HUES6 (cell line): ENCODE results near the gene DES.
A peak's percentile ranks its signal among the peaks of the same experiment; 100 is the strongest.
"Not testable (repeated sequence)": the region's sequence is repeated elsewhere in the genome, so short reads cannot be mapped to it uniquely, and the experiment has no call there.

Source experiments
- H3K27ac ChIP-seq: 2 replicates; pipeline ENCODE4 v1.7.0; 2013; ENCODE audit warnings: low read depth, mild to moderate bottlenecking, low read length, inconsistent platforms
- H3K27me3 ChIP-seq: 2 replicates; pipeline ENCODE4 v1.6.1; 2013; ENCODE audit warnings: low read length; ENCODE audit not compliant: control insufficient read depth, insufficient read depth
- H3K36me3 ChIP-seq: 2 replicates; pipeline ENCODE4 v1.6.1; 2013; ENCODE audit warnings: low read length; ENCODE audit not compliant: control insufficient read depth, insufficient read depth
- H3K4me1 ChIP-seq: 2 replicates; pipeline ENCODE4 v1.6.1; 2013; ENCODE audit warnings: low read length; ENCODE audit not compliant: control insufficient read depth, insufficient read depth
- H3K4me3 ChIP-seq: 2 replicates; pipeline ENCODE4 v1.5.1; 2013; ENCODE audit warnings: low read depth, low read length
- H3K9ac ChIP-seq: one replicate; pipeline ENCODE4 v1.6.1; 2013; ENCODE audit warnings: mild to moderate bottlenecking, low read length
- H3K9me3 ChIP-seq: 2 replicates; pipeline ENCODE4 v1.6.1; 2013; ENCODE audit warnings: low read depth, low read length; ENCODE audit not compliant: control insufficient read depth, insufficient read depth

Gene DES

DNA sequence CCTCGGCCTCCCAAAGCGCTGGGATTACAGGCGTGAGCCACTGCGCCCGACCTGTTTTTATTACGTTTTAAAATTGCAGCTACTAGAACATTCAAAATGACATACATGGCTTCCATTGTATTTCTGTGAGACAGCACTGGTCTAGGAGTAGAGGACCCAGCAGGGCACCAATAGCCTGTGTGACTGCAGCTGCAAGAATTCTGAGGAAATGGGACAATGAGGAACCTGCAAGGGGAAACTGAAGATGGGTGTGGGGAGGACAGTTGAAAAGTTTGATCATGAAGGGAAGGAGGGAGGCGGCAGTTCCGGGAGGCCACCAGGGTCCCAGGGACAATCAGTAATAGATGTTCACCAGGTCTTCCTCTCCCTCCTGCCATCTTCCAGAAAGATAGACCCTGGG lies 16.6 kb upstream of the DES start:
- Histone ChIP-seq H3K27ac (no peak overlapping the region), H3K9ac (no peak overlapping the region), H3K9me3 (no peaks in the 10 kb centered on the region), H3K4me3 (no peak overlapping the region), H3K27me3 (no peaks in the 10 kb centered on the region), H3K4me1 (peaks cover 40% of the 10 kb centered on the region), H3K36me3 (no peaks in the 10 kb centered on the region)

DNA sequence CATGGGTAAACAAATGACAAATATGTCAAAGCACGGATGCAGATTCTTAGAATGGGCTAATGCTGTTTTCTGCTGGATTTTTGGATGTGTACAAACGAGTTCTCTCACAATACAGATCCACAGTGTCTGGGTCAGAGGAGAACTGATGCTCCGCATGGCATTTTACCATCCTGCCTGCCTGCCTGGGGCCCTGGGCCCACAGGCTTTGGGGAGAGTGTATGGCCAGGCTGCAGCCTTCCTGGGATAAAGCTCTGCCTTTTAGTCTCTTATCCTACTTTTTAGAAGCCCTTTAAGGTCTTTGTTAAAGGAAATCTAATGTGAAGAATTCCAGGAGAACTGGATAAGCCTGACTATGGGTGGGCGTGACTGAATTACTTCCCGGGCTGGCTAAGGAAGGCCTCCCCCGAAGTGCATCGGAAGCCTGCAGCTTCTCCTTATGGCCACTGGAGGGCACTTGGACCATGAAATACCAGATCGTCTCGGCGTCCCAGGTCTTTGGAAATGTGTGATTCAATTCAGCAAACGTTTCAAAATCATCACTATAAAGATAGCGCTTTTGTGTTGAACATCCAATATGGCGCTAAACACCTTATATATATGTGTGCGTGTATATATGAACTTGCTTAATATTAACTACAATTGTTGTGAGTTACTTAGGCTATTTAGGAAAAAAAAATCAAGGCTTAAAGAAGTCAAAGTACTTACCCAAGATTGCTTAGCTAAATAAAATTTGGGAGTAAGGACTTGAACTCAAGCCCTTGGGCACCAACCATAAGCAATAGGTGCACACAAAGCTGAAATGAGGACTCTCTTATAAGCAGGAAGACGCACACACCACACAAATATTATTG lies 15.3 kb upstream of the DES start:
- H3K9me3 ChIP-seq: no peaks in the 10 kb centered on the region
- H3K4me1 ChIP-seq: peaks cover 40% of the 10 kb centered on the region
- H3K36me3 ChIP-seq: no peaks in the 10 kb centered on the region

DNA sequence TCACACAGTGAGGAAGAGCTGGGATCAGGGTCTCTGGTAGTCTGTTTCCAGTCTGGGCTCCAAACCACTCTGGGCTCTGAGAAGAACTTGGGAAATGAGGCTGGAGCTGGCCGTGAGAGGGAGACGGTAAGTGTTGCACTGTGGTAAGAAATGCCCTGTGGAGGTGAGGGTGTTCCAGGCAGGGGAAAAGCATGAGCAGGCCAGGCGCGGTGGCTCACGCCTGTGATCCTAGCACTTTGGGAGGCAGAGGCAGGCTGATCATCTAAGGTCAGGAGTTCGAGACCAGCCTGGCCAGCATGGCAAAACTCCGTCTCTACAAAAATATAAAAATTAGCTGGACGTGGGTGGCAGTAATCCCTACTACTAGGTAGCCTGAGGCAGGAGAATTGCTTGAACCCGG lies 14.3 kb upstream of the DES start:
- H3K27me3 ChIP-seq: no peaks in the 10 kb centered on the region
- no peak overlapping the region for H3K27ac ChIP-seq
- H3K9ac ChIP-seq: no peak overlapping the region
- no peaks in the 10 kb centered on the region for H3K36me3 ChIP-seq
- H3K4me1 ChIP-seq: peaks cover 40% of the 10 kb centered on the region
- no peak overlapping the region for H3K4me3 ChIP-seq
- no peaks in the 10 kb centered on the region for H3K9me3 ChIP-seq

More for the DNA sequence above, 15.3 kb upstream of the DES start:
- no peak overlapping the region for H3K27ac ChIP-seq
- H3K9ac ChIP-seq: no peak overlapping the region
- H3K27me3 ChIP-seq: no peaks in the 10 kb centered on the region
- no peak overlapping the region for H3K4me3 ChIP-seq

GRCh38 chr2:219404291-219404910 lies 13.8 kb upstream of the DES start:
- peaks cover 38% of the 10 kb centered on the region for H3K4me1 ChIP-seq
- no peaks in the 10 kb centered on the region for H3K9me3 ChIP-seq
- no peaks in the 10 kb centered on the region for H3K27me3 ChIP-seq
- H3K36me3 ChIP-seq: no peaks in the 10 kb centered on the region
- H3K27ac ChIP-seq: no peak overlapping the region
- peak overlapping the region; percentile 42 for H3K9ac ChIP-seq
- H3K4me3 ChIP-seq: no peak overlapping the region

DNA sequence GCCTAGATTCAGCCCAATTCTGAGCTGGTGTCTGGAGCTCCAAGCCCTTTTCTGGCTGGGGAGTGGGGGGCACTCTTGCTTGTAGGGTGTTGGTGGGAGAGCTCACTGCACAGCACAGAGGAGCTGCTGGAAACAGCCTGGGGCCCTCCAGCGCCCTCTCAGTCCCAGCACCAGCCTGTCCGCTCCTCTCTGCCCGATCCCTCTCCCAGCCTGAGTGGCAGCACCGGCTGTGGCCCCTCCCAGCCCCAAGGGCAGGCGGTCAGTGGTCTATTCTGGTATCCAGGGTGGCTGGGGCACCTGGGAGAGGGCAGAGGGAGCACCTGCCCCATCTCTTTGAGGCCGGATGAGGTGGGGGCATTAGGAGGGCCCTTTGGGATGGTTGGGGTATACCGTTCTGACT lies 13.2 kb upstream of the DES start:
- Histone ChIP-seq H3K36me3 (no peaks in the 10 kb centered on the region), H3K9ac (peak overlapping the region; percentile 42), H3K27me3 (no peaks in the 10 kb centered on the region), H3K27ac (no peak overlapping the region), H3K4me3 (no peak overlapping the region), H3K9me3 (no peaks in the 10 kb centered on the region), H3K4me1 (peaks cover 33% of the 10 kb centered on the region)

DNA sequence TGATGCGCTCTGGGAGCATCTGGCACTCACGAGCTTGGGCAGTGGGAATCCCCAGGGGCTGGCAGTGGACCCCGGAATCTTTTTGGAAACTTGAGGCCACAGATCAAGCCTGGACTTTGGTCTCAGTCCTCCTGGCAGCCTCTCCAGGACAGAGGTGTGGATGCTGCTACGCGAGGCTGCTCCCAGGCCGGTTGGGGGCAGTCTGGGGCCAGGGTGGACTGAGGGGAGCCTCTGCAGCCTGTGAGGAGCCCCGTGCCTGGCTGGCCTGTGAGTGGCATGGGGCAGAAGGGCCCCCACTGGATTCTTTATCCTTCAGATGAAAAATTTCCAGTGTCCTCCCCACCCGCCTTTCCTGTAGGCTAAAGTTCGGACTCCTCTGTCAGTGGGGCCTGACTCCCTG lies 12.7 kb upstream of the DES start:
- Histone ChIP-seq H3K36me3 (no peaks in the 10 kb centered on the region), H3K27me3 (no peaks in the 10 kb centered on the region), H3K4me1 (peaks cover 29% of the 10 kb centered on the region), H3K9ac (no peak overlapping the region), H3K9me3 (no peaks in the 10 kb centered on the region), H3K4me3 (no peak overlapping the region), H3K27ac (no peak overlapping the region)

- Histone ChIP-seq H3K4me1 (peaks cover 29% of the 10 kb centered on the region), H3K27ac (no peak overlapping the region), H3K9me3 (no peaks in the 10 kb centered on the region), H3K9ac (no peak overlapping the region), H3K4me3 (no peak overlapping the region), H3K36me3 (no peaks in the 10 kb centered on the region), H3K27me3 (no peaks in the 10 kb centered on the region)
Observed at GRCh38 chr2:219405958-219406860, 12.0 kb upstream of the DES start.

GRCh38 chr2:219406861-219407230 lies 11.3 kb upstream of the DES start:
- peaks cover 28% of the 10 kb centered on the region for H3K4me1 ChIP-seq
- no peaks in the 10 kb centered on the region for H3K9me3 ChIP-seq
- H3K36me3 ChIP-seq: no peaks in the 10 kb centered on the region
- H3K9ac ChIP-seq: no peak overlapping the region
- no peaks in the 10 kb centered on the region for H3K27me3 ChIP-seq
- no peak overlapping the region for H3K27ac ChIP-seq
- no peak overlapping the region for H3K4me3 ChIP-seq

- not testable (repeated sequence) for H3K27me3 ChIP-seq, H3K36me3 ChIP-seq, H3K9me3 ChIP-seq, H3K27ac ChIP-seq, H3K4me3 ChIP-seq, H3K9ac ChIP-seq
- H3K4me1 ChIP-seq: peaks cover 23% of the 10 kb centered on the region
Observed at GRCh38 chr2:219407343-219407742, 10.8 kb upstream of the DES start.

DNA sequence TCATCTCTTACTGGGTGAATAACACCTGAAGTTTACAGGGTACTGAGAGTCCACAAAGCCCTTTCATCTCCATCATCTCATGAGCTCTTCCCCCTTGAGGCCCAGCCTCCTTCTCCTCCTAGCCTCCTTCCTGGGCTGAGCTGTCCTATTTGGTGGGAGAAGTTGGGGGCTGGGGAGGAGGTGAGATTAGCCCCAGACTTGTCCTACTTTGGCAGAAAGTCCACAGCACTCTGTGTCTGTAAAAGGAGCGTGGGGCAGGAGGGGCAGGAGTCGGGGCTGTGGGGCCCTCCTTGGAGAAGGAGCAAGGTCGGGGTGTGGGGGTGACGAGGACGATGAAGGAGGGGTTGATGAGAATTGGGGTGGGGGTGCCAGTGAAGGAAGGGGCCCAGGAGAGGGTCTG lies 10.0 kb upstream of the DES start:
- no peak overlapping the region for H3K9ac ChIP-seq
- no peaks in the 10 kb centered on the region for H3K36me3 ChIP-seq
- H3K27me3 ChIP-seq: no peaks in the 10 kb centered on the region
- H3K4me1 ChIP-seq: peaks cover 17% of the 10 kb centered on the region
- H3K4me3 ChIP-seq: no peak overlapping the region
- peaks cover 3% of the 10 kb centered on the region; the same call in 1 of the 2 replicates for H3K9me3 ChIP-seq
- H3K27ac ChIP-seq: no peak overlapping the region

GRCh38 chr2:219408631-219409030 lies 9.5 kb upstream of the DES start:
- H3K9ac ChIP-seq: no peak overlapping the region

More at GRCh38 chr2:219408631-219409030, 9.5 kb upstream of the DES start:
- Histone ChIP-seq H3K27ac (no peak overlapping the region), H3K4me1 (peaks cover 16% of the 10 kb centered on the region), H3K27me3 (no peaks in the 10 kb centered on the region), H3K36me3 (no peaks in the 10 kb centered on the region), H3K4me3 (no peak overlapping the region), H3K9me3 (peaks cover 3% of the 10 kb centered on the region; the same call in 1 of the 2 replicates)
